ENCODE data around the gene SLC37A2. TPM values are rescaled to one million over a fixed set of nuclear protein-coding genes. Genes with fewer than 3 reads are reported as not detected.
A peak's percentile ranks its signal among the peaks of the same experiment; 100 is the strongest.

The SLC37A2 gene
- total RNA-seq, 2 experiments from 2014 or later = 0.70 to 0.74 TPM

GRCh38 chr11:125111343-125112207 is 48.5 kb downstream of the SLC37A2 start, which contains the start of gene TMEM218:
TMEM218 (minus strand) TSS chr11:125111626; CDS start chr11:125102241, 9,385 bp downstream.
- ATAC-seq = peak; percentile 97

GRCh38 chr11:125112208-125112604 is 49.1 kb downstream of the SLC37A2 start:
- intact Hi-C loops (cut with micrococcal nuclease) = no loop called here
- H3K36me3 Mint-ChIP-seq (ENCODE audit: low read depth) = peaks cover 1% of the 10 kb centered on the region
- H3K27ac Mint-ChIP-seq = peak overlapping the region; percentile 91

More at GRCh38 chr11:125111343-125112207, 48.5 kb downstream of the SLC37A2 start, which contains the start of gene TMEM218:
- DNase-seq = peak; percentile 98
- TF ChIP-seq CTCF (IDR thresholded peaks at IDR 0.05) = no peak
- peak within 1 kb of the TSS; percentile 91 for H3K27ac Mint-ChIP-seq
- peaks cover 1% of the 10 kb centered on the region for H3K9me3 Mint-ChIP-seq
- no peaks in the 10 kb centered on the region for H3K27me3 Mint-ChIP-seq
- H3K4me3 Mint-ChIP-seq = peak within 1 kb of the TSS; percentile 85
- ChIA-PET CTCF (interaction anchor here (0.7 to 10.4 kb wide), 10 partner anchors 9 to 235 kb away, joined by 3 to 72 read pairs (median 6); partner anchors contain the start of gene PKNOX2), POLR2A (interaction anchor here (0.7 to 1.5 kb wide), 5 partner anchors 10 to 186 kb away, joined by 3 to 6 read pairs (median 3); partner anchors contain the start of gene CCDC15)
- intact Hi-C loops (cut with micrococcal nuclease) = no loop called here
- H3K36me3 Mint-ChIP-seq (ENCODE audit: low read depth) = peaks cover 1% of the 10 kb centered on the region
- H3K4me1 Mint-ChIP-seq (ENCODE audit: low read depth) = peaks cover 17% of the 10 kb centered on the region

GRCh38 chr11:125114518-125114917 is 51.4 kb downstream of the SLC37A2 start:
- peaks cover 13% of the 10 kb centered on the region for H3K27me3 Mint-ChIP-seq
- CTCF ChIA-PET = interaction anchor here (1.4 to 10.4 kb wide), 4 partner anchors 9 to 164 kb away, joined by 3 to 72 read pairs (median 28); no protein-coding TSS in a partner anchor
- ATAC-seq = no peak

More at GRCh38 chr11:125112208-125112604, 49.1 kb downstream of the SLC37A2 start:
- peaks cover 2% of the 10 kb centered on the region for H3K27me3 Mint-ChIP-seq
- peaks cover 1% of the 10 kb centered on the region for H3K9me3 Mint-ChIP-seq
- H3K4me1 Mint-ChIP-seq (ENCODE audit: low read depth) = peaks cover 17% of the 10 kb centered on the region
- POLR2A ChIA-PET = interaction anchor here (0.8 to 1.5 kb wide), 3 partner anchors 9 to 158 kb away, joined by 3 to 6 read pairs (median 3); partner anchors contain the start of gene CCDC15
- CTCF ChIA-PET = interaction anchor here (0.7 to 10.4 kb wide), 12 partner anchors 8 to 236 kb away, joined by 3 to 72 read pairs (median 5); partner anchors contain the start of genes CCDC15 and PKNOX2
- ATAC-seq (no peak), DNase-seq (no peak)
- TF ChIP-seq CTCF (IDR thresholded peaks at IDR 0.05) = no peak
- H3K4me3 Mint-ChIP-seq = peak overlapping the region; percentile 85

GRCh38 chr11:125117429-125117828 is 54.3 kb downstream of the SLC37A2 start:
- DNase-seq (no peak), ATAC-seq (no peak)
- H3K36me3 Mint-ChIP-seq (ENCODE audit: low read depth) = no peaks in the 10 kb centered on the region
- peaks cover 1% of the 10 kb centered on the region for H3K4me1 Mint-ChIP-seq (ENCODE audit: low read depth)
- TF ChIP-seq CTCF (IDR thresholded peaks at IDR 0.05) = no peak
- peaks cover 13% of the 10 kb centered on the region for H3K27me3 Mint-ChIP-seq
- no peak overlapping the region for H3K27ac Mint-ChIP-seq
- ChIA-PET POLR2A (interaction anchor here (0.5 kb wide), 1 partner anchor 397 kb away, joined by 3 read pairs; no protein-coding TSS in a partner anchor), CTCF (interaction anchor here (0.9 to 2.3 kb wide), 2 partner anchors 24 to 27 kb away, joined by 3 to 14 read pairs; no protein-coding TSS in a partner anchor)
- no peaks in the 10 kb centered on the region for H3K9me3 Mint-ChIP-seq
- intact Hi-C loops (cut with micrococcal nuclease) = no loop called here
- H3K4me3 Mint-ChIP-seq = no peak overlapping the region

More at GRCh38 chr11:125114518-125114917, 51.4 kb downstream of the SLC37A2 start:
- no peaks in the 10 kb centered on the region for H3K36me3 Mint-ChIP-seq (ENCODE audit: low read depth)
- peak; percentile 17 for DNase-seq
- POLR2A ChIA-PET = no interaction called here
- H3K4me3 Mint-ChIP-seq = no peak overlapping the region
- intact Hi-C loops (cut with micrococcal nuclease) = no loop called here
- peaks cover 1% of the 10 kb centered on the region for H3K9me3 Mint-ChIP-seq
- peaks cover 17% of the 10 kb centered on the region for H3K4me1 Mint-ChIP-seq (ENCODE audit: low read depth)
- no peak for TF ChIP-seq CTCF (IDR thresholded peaks at IDR 0.05)
- no peak overlapping the region for H3K27ac Mint-ChIP-seq

Measured in activated CD8-positive, alpha-beta T cell treated with anti-CD3 and anti-CD28 coated beads for 36 hours (primary cell).